WTC11 (cell line): ENCODE data around the gene SHF. TPM values are rescaled to one million over a fixed set of nuclear protein-coding genes. Genes with fewer than 3 reads are reported as not detected.

Experiments
- ATAC-seq: fragments of 200-7000 bp; cut with Tn5 transposase; 2 replicates; pipeline ENCODE4 v1.10.0; 2021; ENCODE audit warnings: mild to moderate bottlenecking, moderate library complexity
- CTCF ChIA-PET: fragments of 300-600 bp; sonication (Branson Sonifier 250); formaldehyde crosslinking; loops from one replicate; lab custom pipeline; 2021; ENCODE audit warnings: antibody characterized with exemption; lab: Charles Lee
- POLR2A ChIA-PET: fragments of 350-600 bp; sonication (Branson Sonifier 250); formaldehyde crosslinking; loops from one replicate; lab custom pipeline; 2021; ENCODE audit warnings: antibody characterized with exemption; lab: Charles Lee
- DNase-seq: peaks from one replicate; pipeline ENCODE4 v3.0.0; 2021; ENCODE audit warnings: low spot score
- H3K27ac Mint-ChIP-seq: 2 replicates; pipeline ENCODE4 v1.8.0; 2021; ENCODE audit warnings: mixed read lengths
- H3K27me3 Mint-ChIP-seq: 2 replicates; pipeline ENCODE4 v1.8.0; 2021; ENCODE audit warnings: low read depth, mild to moderate bottlenecking, moderate library complexity, mixed read lengths
- H3K36me3 Mint-ChIP-seq: 2 replicates; pipeline ENCODE4 v1.8.0; 2021; ENCODE audit warnings: mixed read lengths
- H3K4me1 Mint-ChIP-seq: 2 replicates; pipeline ENCODE4 v1.8.0; 2022; ENCODE audit warnings: mixed read lengths
- H3K4me3 Mint-ChIP-seq: 2 replicates; pipeline ENCODE4 v1.8.0; 2021; ENCODE audit warnings: mild to moderate bottlenecking, moderate library complexity, mixed read lengths
- H3K9me3 Mint-ChIP-seq: 2 replicates; pipeline ENCODE4 v1.8.0; 2021; ENCODE audit warnings: mixed read lengths
- ATF2 ChIP-seq: sonication (generic); formaldehyde crosslinking; IDR thresholded peaks from 2 replicates; pipeline ENCODE4 v1.8.1; 2022; ENCODE audit warnings: low read depth, missing genetic modification reagents, borderline replicate concordance
- ATF6 ChIP-seq: sonication (generic); formaldehyde crosslinking; IDR thresholded peaks from 2 replicates; pipeline ENCODE4 v1.8.1; 2023; ENCODE audit warnings: mild to moderate bottlenecking, missing genetic modification reagents
- CBFB ChIP-seq: sonication (generic); formaldehyde crosslinking; IDR thresholded peaks from 2 replicates; pipeline ENCODE4 v1.8.1; 2022; ENCODE audit warnings: mild to moderate bottlenecking, low read depth, missing genetic modification reagents
- CTCF ChIP-seq: fragments of 200-600 bp; IDR thresholded peaks from 2 replicates; pipeline ENCODE4 v1.8.0; 2022; ENCODE audit warnings: antibody characterized with exemption
- ESRRA ChIP-seq: sonication (generic); formaldehyde crosslinking; IDR thresholded peaks from 2 replicates; pipeline ENCODE4 v1.8.1; 2022; ENCODE audit warnings: mild to moderate bottlenecking, missing genetic modification reagents, borderline replicate concordance
- FOXP1 ChIP-seq: sonication (generic); formaldehyde crosslinking; IDR thresholded peaks from 2 replicates; pipeline ENCODE4 v1.8.0; 2022; ENCODE audit warnings: missing genetic modification reagents, mild to moderate bottlenecking, moderate library complexity, borderline replicate concordance
- KAT7 ChIP-seq: sonication (generic); formaldehyde crosslinking; IDR thresholded peaks from 2 replicates; pipeline ENCODE4 v1.8.1; 2023; ENCODE audit warnings: missing genetic modification reagents, mild to moderate bottlenecking, borderline replicate concordance
- MXD4 ChIP-seq: fragments of 250-450 bp; sonication (Bioruptor Pico); IDR thresholded peaks from 2 replicates; pipeline ENCODE4 v1.8.0; 2021; ENCODE audit warnings: mild to moderate bottlenecking, moderate library complexity, borderline replicate concordance
- PRDM15 ChIP-seq: sonication (generic); formaldehyde crosslinking; IDR thresholded peaks from 2 replicates; pipeline ENCODE4 v1.8.0; 2022; ENCODE audit warnings: missing genetic modification reagents
- PREB ChIP-seq: sonication (generic); formaldehyde crosslinking; IDR thresholded peaks from 2 replicates; pipeline ENCODE4 v1.8.1; 2022; ENCODE audit warnings: mild to moderate bottlenecking, missing genetic modification reagents, moderate library complexity, borderline replicate concordance
- RELA ChIP-seq: sonication (generic); formaldehyde crosslinking; IDR thresholded peaks from 2 replicates; pipeline ENCODE4 v1.8.1; 2022; ENCODE audit warnings: missing genetic modification reagents, mild to moderate bottlenecking, borderline replicate concordance
- SMAD4 ChIP-seq: sonication (generic); formaldehyde crosslinking; IDR thresholded peaks from 2 replicates; pipeline ENCODE4 v1.8.0; 2022; ENCODE audit warnings: mild to moderate bottlenecking, missing genetic modification reagents
- SP1 ChIP-seq: sonication (generic); formaldehyde crosslinking; conservative IDR thresholded peaks from 2 replicates; pipeline ENCODE4 v1.8.1; 2022; ENCODE audit warnings: missing genetic modification reagents
- TEAD4 ChIP-seq: sonication (generic); formaldehyde crosslinking; IDR thresholded peaks from 2 replicates; pipeline ENCODE4 v1.8.0; 2022; ENCODE audit warnings: mild to moderate bottlenecking, missing genetic modification reagents
- ZBTB21 ChIP-seq: sonication (generic); formaldehyde crosslinking; IDR thresholded peaks from 2 replicates; pipeline ENCODE4 v1.8.1; 2023; ENCODE audit warnings: mild to moderate bottlenecking, missing genetic modification reagents, borderline replicate concordance
- ZMAT4 ChIP-seq: fragments of 250-450 bp; sonication (Bioruptor Pico); IDR thresholded peaks from 2 replicates; pipeline ENCODE4 v1.9.0; 2021; ENCODE audit warnings: mild to moderate bottlenecking
- ZNF121 ChIP-seq: sonication (generic); formaldehyde crosslinking; IDR thresholded peaks from 2 replicates; pipeline ENCODE4 v1.8.0; 2023; ENCODE audit warnings: missing genetic modification reagents
- ZNF281 ChIP-seq: sonication (generic); formaldehyde crosslinking; IDR thresholded peaks from 2 replicates; pipeline ENCODE4 v1.8.0; 2023; ENCODE audit warnings: mild to moderate bottlenecking, missing genetic modification reagents
- ZNF532 ChIP-seq: fragments of 250-450 bp; sonication (Bioruptor Pico); IDR thresholded peaks from 2 replicates; pipeline ENCODE4 v1.9.0; 2021; ENCODE audit warnings: mild to moderate bottlenecking, borderline replicate concordance
- total RNA-seq: library from RNA; stranded (reverse); gene quantifications from 3 replicates; pipeline ENCODE4 v1.2.3, GENCODE V29; 2021

The SHF gene
- total RNA-seq, 1 experiment from 2014 or later: 30.6 TPM

GRCh38 chr15:45164914-45165313, 22.9 kb downstream of the SHF start (continued):
- TF ChIP-seq PRDM15 (CRISPR knock-in tag) (no peak), ESRRA (no peak), MXD4 (CRISPR knock-in tag) (no peak), FOXP1 (no peak)

GRCh38 chr15:45163508-45163856, 24.3 kb downstream of the SHF start:
- H3K27me3 Mint-ChIP-seq: peaks cover 19% of the 10 kb centered on the region
- H3K4me3 Mint-ChIP-seq: no peak overlapping the region
- TF ChIP-seq ATF2 (CRISPR knock-in tag): no peak
- no peak for TF ChIP-seq ZNF281
- TF ChIP-seq ATF6 (CRISPR knock-in tag): no peak
- no peak for TF ChIP-seq SMAD4 (CRISPR knock-in tag)
- TF ChIP-seq ZNF532 (CRISPR knock-in tag): no peak
- no peak for TF ChIP-seq KAT7
- TF ChIP-seq ZBTB21: no peak
- no peak for TF ChIP-seq ZMAT4 (CRISPR knock-in tag)
- no peak for TF ChIP-seq RELA
- TF ChIP-seq CBFB: no peak
- no peak for TF ChIP-seq SP1 (CRISPR knock-in tag)
- TF ChIP-seq TEAD4 (CRISPR knock-in tag): no peak
- no peak for TF ChIP-seq CTCF
- no peak for TF ChIP-seq ZNF121
- TF ChIP-seq PREB (CRISPR knock-in tag): no peak

More at GRCh38 chr15:45163508-45163856, 24.3 kb downstream of the SHF start:
- ChIA-PET CTCF (interaction anchor here (0.8 to 5.9 kb wide), 55 partner anchors 8 to 411 kb away, joined by 3 to 156 read pairs (median 6); partner anchors contain the start of genes DUOX1, DUOXA1, GATM and SHF), POLR2A (interaction anchor here (1.0 to 1.7 kb wide), 5 partner anchors 8 to 239 kb away, joined by 3 to 7 read pairs (median 5); a partner anchor contains a TSS)
- ATAC-seq: no peak
- no peaks in the 10 kb centered on the region for H3K9me3 Mint-ChIP-seq
- no peaks in the 10 kb centered on the region for H3K36me3 Mint-ChIP-seq
- no peak overlapping the region for H3K27ac Mint-ChIP-seq
- peaks cover 29% of the 10 kb centered on the region for H3K4me1 Mint-ChIP-seq
- no peak for DNase-seq
